ENCODE measurements around the gene CRTC1. TPM values are rescaled to one million over a fixed set of nuclear protein-coding genes. Genes with fewer than 3 reads are reported as not detected.

CRTC1 gene
- total RNA-seq, 1 experiment from 2014 or later = 19.0 TPM

GRCh38 chr19:18668744-18669523 is 14.5 kb upstream of the CRTC1 start:
- Histone ChIP-seq H3K18ac (ENCODE audit: insufficient read length, low read depth, low read length) (no peak overlapping the region), H4K8ac (replicated peaks; ENCODE audit: insufficient read length, low read depth, low read length) (no peak overlapping the region), H3K4me1 (ENCODE audit: insufficient read depth, low read length) (no peaks in the 10 kb centered on the region), H4K91ac (ENCODE audit: insufficient read length, low read depth, low read length) (no peak overlapping the region), H2BK15ac (ENCODE audit: low read depth, low read length) (no peak overlapping the region), H3K27ac (ENCODE audit: insufficient read length, low read depth, low read length) (no peak overlapping the region), H3K56ac (ENCODE audit: insufficient read length, low read depth, low read length) (no peak overlapping the region), H4K5ac (ENCODE audit: insufficient read length, low read depth, low read length) (no peak overlapping the region), H3K23ac (ENCODE audit: insufficient read length, low read depth, low read length) (no peak overlapping the region), H3K9me3 (ENCODE audit: control insufficient read depth, low read depth, low read length) (no peaks in the 10 kb centered on the region), H2AFZ (ENCODE audit: low read length) (no peak overlapping the region), H3K79me1 (ENCODE audit: insufficient read depth, low read depth, low read length, poor library complexity, severe bottlenecking) (no peaks in the 10 kb centered on the region), H3K79me2 (ENCODE audit: insufficient read depth, low read length) (no peaks in the 10 kb centered on the region), H2BK12ac (ENCODE audit: insufficient read length, low read depth, low read length) (no peak overlapping the region), H3K9ac (ENCODE audit: extremely low read depth, insufficient read length, low read length) (no peak overlapping the region), H3K4ac (ENCODE audit: low read depth, low read length) (no peak overlapping the region), H3T11ph (ENCODE audit: low read length) (no peak overlapping the region), H3K14ac (ENCODE audit: insufficient read depth, low read length) (no peak overlapping the region), H2BK5ac (ENCODE audit: insufficient read length, low read length) (no peak overlapping the region), H2AK5ac (ENCODE audit: insufficient read length, low read length) (no peak overlapping the region), H2BK120ac (ENCODE audit: low read depth, low read length, poor library complexity, severe bottlenecking) (no peak overlapping the region), H2BK20ac (ENCODE audit: low read depth, low read length, poor library complexity, severe bottlenecking) (no peak overlapping the region), H3K4me2 (ENCODE audit: insufficient read depth, insufficient read length, low read length) (no peak overlapping the region), H3K23me2 (ENCODE audit: insufficient read length, low read depth, low read length, poor library complexity, severe bottlenecking) (no peaks in the 10 kb centered on the region), H4K20me1 (ENCODE audit: control insufficient read depth, insufficient read depth, insufficient read length) (no peaks in the 10 kb centered on the region), H3K27me3 (ENCODE audit: insufficient read depth, low read length) (no peaks in the 10 kb centered on the region)
- no peak for TF ChIP-seq CTCF (conservative IDR thresholded peaks at IDR 0.05)
- no peak for DNase-seq
- whole genome bisulfite sequencing (ENCODE audit: extremely low coverage, insufficient read length, low lambda C conversion rate) = no CpG with 5 or more reads among the region's 58 CpGs
- Mint-ChIP-seq H3K36me3 (ENCODE audit: insufficient read depth in 1 of 3, low read depth in 3 of 3) (peaks cover 0 to 20% (median 14%) of the 10 kb centered on the region in 3 experiments; a peak in 5 of 7 replicates), H3K9me3 (no peaks in the 10 kb centered on the region), H3K27ac (no peak overlapping the region), H3K4me1 (peaks cover 2 to 9% of the 10 kb centered on the region in 2 experiments; a peak in 3 of 4 replicates), H3K27me3 (ENCODE audit: low read depth) (no peaks in the 10 kb centered on the region), H3K4me3 (no peak overlapping the region)

Data from H9 (cell line).